Liver (tissue), 9 donors: Measurements from ENCODE around the gene TSHZ2. TPM values are rescaled to one million over a fixed set of nuclear protein-coding genes. Genes with fewer than 3 reads are reported as not detected.

Experiments used
- DNase-seq: peaks from one replicate; pipeline ENCODE4 v3.0.0-alpha.2; 2017; ENCODE audit warnings: low spot score
- H3K27ac ChIP-seq, 2 donors: one replicate each; pipeline ENCODE4 v1.7.0; 2013; ENCODE audit warnings: inconsistent platforms in 2 of 2, low read length in 2 of 2, control low read depth in 1 of 2, low read depth in 1 of 2, mild to moderate bottlenecking in 1 of 2
- H3K27me3 ChIP-seq, 4 donors: one replicate each; pipeline versions ENCODE4 v1.6.1 to v1.7.0; 2013; ENCODE audit warnings: low read length in 3 of 4, inconsistent platforms in 1 of 4, mild to moderate bottlenecking in 1 of 4, moderate library complexity in 1 of 4; ENCODE audit not compliant: control insufficient read depth in 4 of 4, insufficient read depth in 4 of 4
- H3K36me3 ChIP-seq, 4 donors: one replicate each; pipeline versions ENCODE4 v1.6.1 to v1.7.0; 2013; ENCODE audit warnings: low read length in 3 of 4, mild to moderate bottlenecking in 3 of 4, low read depth in 1 of 4, moderate library complexity in 1 of 4; ENCODE audit not compliant: control insufficient read depth in 4 of 4, insufficient read depth in 3 of 4
- H3K4me1 ChIP-seq, 4 donors: one replicate each; pipeline versions ENCODE4 v1.6.1 to v1.7.0; 2013; ENCODE audit warnings: low read length in 3 of 4, mild to moderate bottlenecking in 3 of 4, moderate library complexity in 1 of 4; ENCODE audit not compliant: control insufficient read depth in 4 of 4, insufficient read depth in 4 of 4
- H3K4me3 ChIP-seq, 3 donors: one replicate each; pipeline versions ENCODE4 v1.6.1 to v1.7.0; 2013; ENCODE audit warnings: low read length in 3 of 3, control low read depth in 1 of 3, low read depth in 1 of 3, mild to moderate bottlenecking in 1 of 3
- H3K9ac ChIP-seq, 2 donors: one replicate each; pipeline ENCODE4 v1.7.0; 2013; ENCODE audit warnings: low read length in 2 of 2, mild to moderate bottlenecking in 2 of 2, moderate library complexity in 2 of 2, control low read depth in 1 of 2, low read depth in 1 of 2
- H3K9me3 ChIP-seq, 4 donors: one replicate each; pipeline versions ENCODE4 v1.6.1 to v1.7.0; 2013; ENCODE audit warnings: low read length in 3 of 4; ENCODE audit not compliant: control insufficient read depth in 4 of 4
- ATF3 ChIP-seq: IDR thresholded peaks from 2 replicates; pipeline ENCODE4 v1.6.1; 2016; ENCODE audit warnings: antibody characterized with exemption
- CTCF ChIP-seq: fragments of 150-350 bp; IDR thresholded peaks from 2 replicates; pipeline ENCODE4 v1.5.1; 2017; ENCODE audit warnings: improper control_type of control experiment, low read depth, low read length; ENCODE audit not compliant: missing input control
- EGR1 ChIP-seq, 2 donors: IDR thresholded peaks; 2 replicates each; pipeline ENCODE4 v1.6.1; 2016 to 2018; ENCODE audit warnings: antibody characterized with exemption in 2 of 2, low read depth in 2 of 2
- FOXA1 ChIP-seq: IDR thresholded peaks from 2 replicates; pipeline ENCODE4 v1.6.1; 2016; ENCODE audit warnings: antibody characterized with exemption
- FOXA2 ChIP-seq: IDR thresholded peaks from 2 replicates; pipeline ENCODE4 v1.6.1; 2016; ENCODE audit warnings: antibody characterized with exemption
- GABPA ChIP-seq, 2 donors: IDR thresholded peaks in 1 of 2; conservative IDR thresholded peaks in 1 of 2; 2 replicates each; pipeline ENCODE4 v1.6.1; 2016; ENCODE audit warnings: antibody characterized with exemption in 2 of 2, mild to moderate bottlenecking in 1 of 2, moderate library complexity in 1 of 2
- HNF4A ChIP-seq, 2 donors: conservative IDR thresholded peaks; 2 replicates each; pipeline ENCODE4 v1.6.1; 2016; ENCODE audit warnings: antibody characterized with exemption in 2 of 2, mild to moderate bottlenecking in 2 of 2
- HNF4G ChIP-seq: IDR thresholded peaks from 2 replicates; pipeline ENCODE4 v1.6.1; 2016; ENCODE audit warnings: antibody characterized with exemption
- JUND ChIP-seq, 2 donors: IDR thresholded peaks; 2 replicates each; pipeline ENCODE4 v1.6.1; 2016; ENCODE audit warnings: antibody characterized with exemption in 2 of 2
- MAX ChIP-seq: IDR thresholded peaks from 2 replicates; pipeline ENCODE4 v1.6.1; 2016; ENCODE audit warnings: antibody characterized with exemption
- RAD21 ChIP-seq, 2 donors: IDR thresholded peaks; 2 replicates each; pipeline ENCODE4 v1.6.1; 2016; ENCODE audit warnings: antibody characterized with exemption in 2 of 2, mild to moderate bottlenecking in 2 of 2
- RXRA ChIP-seq, 2 donors: IDR thresholded peaks; 2 replicates each; pipeline ENCODE4 v1.6.1; 2017 to 2018; ENCODE audit warnings: antibody characterized with exemption in 2 of 2, mild to moderate bottlenecking in 1 of 2
- SP1 ChIP-seq: IDR thresholded peaks from 2 replicates; pipeline ENCODE4 v1.6.1; 2018; ENCODE audit warnings: antibody characterized with exemption, mild to moderate bottlenecking
- TAF1 ChIP-seq: conservative IDR thresholded peaks from 2 replicates; pipeline ENCODE4 v1.6.1; 2016; ENCODE audit warnings: antibody characterized with exemption, mild to moderate bottlenecking
- YY1 ChIP-seq: IDR thresholded peaks from 2 replicates; pipeline ENCODE4 v1.6.1; 2016; ENCODE audit warnings: antibody characterized with exemption, mild to moderate bottlenecking
- WGBS: extraction: QIAGEN DNeasy Blood & Tissue Kit; methylation state at CpG from one replicate; pipeline ENCODE4 v1.1.7; 2013; 5-methylcytosine and 5-hydroxymethylcytosine counted together
- polyA plus RNA-seq, 2 donors: library from polyadenylated mRNA; stranded (reverse) in 1 of 2; unstranded in 1 of 2; fragments of 200-250 nt in 1 of 2; fragments of >200 nt in 1 of 2; fragmentation: Nextera tagmentation in 1 of 2; extraction: Ambion mirVana in 1 of 2; gene quantifications; one replicate each; pipeline versions ENCODE4 v1.2.1 to v1.2.3, GENCODE V29; 2013 to 2015
- total RNA-seq, 2 donors: library from RNA; depleted of rRNA; stranded (reverse); fragments of >200 nt; gene quantifications; one replicate each; pipeline ENCODE4 v1.2.3, GENCODE V29; 2014
- TF ChIP-seq, protein P1 (sequence below): IDR thresholded peaks from 2 replicates; pipeline ENCODE4 v1.6.1; 2016; ENCODE audit warnings: antibody characterized with exemption
- TF ChIP-seq, protein P2 (sequence below): IDR thresholded peaks from 2 replicates; pipeline ENCODE4 v1.6.1; 2016; ENCODE audit warnings: antibody characterized with exemption, mild to moderate bottlenecking
- donor health status: healthy.
- donor health status: healthy.
- donor health status: healthy.
- donor health status: healthy.
- donor health status: healthy.

TSHZ2 gene
- total and polyA plus RNA-seq, 4 donors: 2.9 to 11.3 (median 7.8) TPM

DNA sequence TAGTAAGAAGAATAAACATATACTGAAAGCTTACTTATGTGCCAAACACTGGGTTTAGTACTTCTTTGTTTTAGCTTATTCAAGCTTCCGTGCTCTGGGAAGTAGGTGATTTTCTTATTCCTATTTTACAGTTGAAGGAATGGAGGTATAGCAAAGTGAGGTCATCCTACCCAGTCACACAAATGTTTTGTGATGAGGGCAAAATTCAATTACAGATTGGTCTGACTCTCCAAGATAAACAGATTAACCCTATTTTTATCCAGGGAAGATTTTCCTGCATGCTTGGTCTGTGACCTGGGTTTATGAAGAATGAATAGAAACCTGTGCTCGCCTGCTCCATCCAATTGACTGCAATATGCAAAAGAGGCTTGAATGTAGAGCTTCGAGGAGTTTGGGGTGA is 311.4 kb downstream of the TSHZ2 start:
- Histone ChIP-seq H3K36me3 (peaks cover 0 to 2% (median 0%) of the 10 kb centered on the region in 4 donors), H3K4me1 (no peaks in the 10 kb centered on the region), H3K9ac (no peak overlapping the region), H3K9me3 (no peaks in the 10 kb centered on the region), H3K27me3 (no peaks in the 10 kb centered on the region), H3K4me3 (no peak overlapping the region), H3K27ac (no peak overlapping the region)
- 80% methylated on average over 3 of the region's 3 CpGs for WGBS
- no peak for DNase-seq
- TF ChIP-seq RAD21 (IDR thresholded peaks at IDR 0.05): no peak
- no peak for TF ChIP-seq HNF4G
- TF ChIP-seq SP1: no peak
- no peak for TF ChIP-seq GABPA (IDR thresholded peaks at IDR 0.05 in 1 of 2, conservative IDR thresholded peaks at IDR 0.05 in 1 of 2)
- no peak for TF ChIP-seq MAX
- no peak for TF ChIP-seq RXRA (IDR thresholded peaks at IDR 0.05)

- 94% methylated on average over 11 of the region's 11 CpGs for WGBS
These were observed 312.1 kb downstream of the TSHZ2 start for GRCh38 chr20:53284256-53284655.

More at GRCh38 chr20:53284256-53284655, 312.1 kb downstream of the TSHZ2 start:
- TF ChIP-seq TAF1: no peak
- no peak for TF ChIP-seq YY1
- TF ChIP-seq, protein P1, sequence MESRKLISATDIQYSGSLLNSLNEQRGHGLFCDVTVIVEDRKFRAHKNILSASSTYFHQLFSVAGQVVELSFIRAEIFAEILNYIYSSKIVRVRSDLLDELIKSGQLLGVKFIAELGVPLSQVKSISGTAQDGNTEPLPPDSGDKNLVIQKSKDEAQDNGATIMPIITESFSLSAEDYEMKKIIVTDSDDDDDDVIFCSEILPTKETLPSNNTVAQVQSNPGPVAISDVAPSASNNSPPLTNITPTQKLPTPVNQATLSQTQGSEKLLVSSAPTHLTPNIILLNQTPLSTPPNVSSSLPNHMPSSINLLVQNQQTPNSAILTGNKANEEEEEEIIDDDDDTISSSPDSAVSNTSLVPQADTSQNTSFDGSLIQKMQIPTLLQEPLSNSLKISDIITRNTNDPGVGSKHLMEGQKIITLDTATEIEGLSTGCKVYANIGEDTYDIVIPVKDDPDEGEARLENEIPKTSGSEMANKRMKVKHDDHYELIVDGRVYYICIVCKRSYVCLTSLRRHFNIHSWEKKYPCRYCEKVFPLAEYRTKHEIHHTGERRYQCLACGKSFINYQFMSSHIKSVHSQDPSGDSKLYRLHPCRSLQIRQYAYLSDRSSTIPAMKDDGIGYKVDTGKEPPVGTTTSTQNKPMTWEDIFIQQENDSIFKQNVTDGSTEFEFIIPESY: no peak
- no peak for TF ChIP-seq FOXA1
- TF ChIP-seq JUND (IDR thresholded peaks at IDR 0.05): no peak
- TF ChIP-seq, protein P2, sequence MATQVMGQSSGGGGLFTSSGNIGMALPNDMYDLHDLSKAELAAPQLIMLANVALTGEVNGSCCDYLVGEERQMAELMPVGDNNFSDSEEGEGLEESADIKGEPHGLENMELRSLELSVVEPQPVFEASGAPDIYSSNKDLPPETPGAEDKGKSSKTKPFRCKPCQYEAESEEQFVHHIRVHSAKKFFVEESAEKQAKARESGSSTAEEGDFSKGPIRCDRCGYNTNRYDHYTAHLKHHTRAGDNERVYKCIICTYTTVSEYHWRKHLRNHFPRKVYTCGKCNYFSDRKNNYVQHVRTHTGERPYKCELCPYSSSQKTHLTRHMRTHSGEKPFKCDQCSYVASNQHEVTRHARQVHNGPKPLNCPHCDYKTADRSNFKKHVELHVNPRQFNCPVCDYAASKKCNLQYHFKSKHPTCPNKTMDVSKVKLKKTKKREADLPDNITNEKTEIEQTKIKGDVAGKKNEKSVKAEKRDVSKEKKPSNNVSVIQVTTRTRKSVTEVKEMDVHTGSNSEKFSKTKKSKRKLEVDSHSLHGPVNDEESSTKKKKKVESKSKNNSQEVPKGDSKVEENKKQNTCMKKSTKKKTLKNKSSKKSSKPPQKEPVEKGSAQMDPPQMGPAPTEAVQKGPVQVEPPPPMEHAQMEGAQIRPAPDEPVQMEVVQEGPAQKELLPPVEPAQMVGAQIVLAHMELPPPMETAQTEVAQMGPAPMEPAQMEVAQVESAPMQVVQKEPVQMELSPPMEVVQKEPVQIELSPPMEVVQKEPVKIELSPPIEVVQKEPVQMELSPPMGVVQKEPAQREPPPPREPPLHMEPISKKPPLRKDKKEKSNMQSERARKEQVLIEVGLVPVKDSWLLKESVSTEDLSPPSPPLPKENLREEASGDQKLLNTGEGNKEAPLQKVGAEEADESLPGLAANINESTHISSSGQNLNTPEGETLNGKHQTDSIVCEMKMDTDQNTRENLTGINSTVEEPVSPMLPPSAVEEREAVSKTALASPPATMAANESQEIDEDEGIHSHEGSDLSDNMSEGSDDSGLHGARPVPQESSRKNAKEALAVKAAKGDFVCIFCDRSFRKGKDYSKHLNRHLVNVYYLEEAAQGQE: no peak
- TF ChIP-seq CTCF: no peak
- no peak for TF ChIP-seq ATF3
- no peak for TF ChIP-seq HNF4A (conservative IDR thresholded peaks at IDR 0.05)
- TF ChIP-seq FOXA2: no peak
- TF ChIP-seq MAX: no peak
- no peak for TF ChIP-seq EGR1 (IDR thresholded peaks at IDR 0.05; ENCODE audit: low read depth in 2 of 2)
- no peak for TF ChIP-seq RAD21 (IDR thresholded peaks at IDR 0.05)
- TF ChIP-seq HNF4G: no peak
- TF ChIP-seq RXRA (IDR thresholded peaks at IDR 0.05): no peak
- no peak for TF ChIP-seq GABPA (IDR thresholded peaks at IDR 0.05 in 1 of 2, conservative IDR thresholded peaks at IDR 0.05 in 1 of 2)
- Histone ChIP-seq H3K27ac (no peak overlapping the region), H3K4me3 (no peak overlapping the region), H3K4me1 (no peaks in the 10 kb centered on the region), H3K27me3 (no peaks in the 10 kb centered on the region), H3K9ac (no peak overlapping the region), H3K36me3 (peaks cover 0 to 2% (median 0%) of the 10 kb centered on the region in 4 donors), H3K9me3 (no peaks in the 10 kb centered on the region)
- no peak for DNase-seq
